ENCODE data around the gene CNNM1.

CNNM1 gene

GRCh38 chr10:99337311-99337811 lies 8.2 kb downstream of the CNNM1 start:
- FAIRE-seq (no peak), DNase-seq (ENCODE audit: insufficient read length, low spot score) (no peak)

GRCh38 chr10:99337901-99338300 lies 8.7 kb downstream of the CNNM1 start:
- DNase-seq (ENCODE audit: insufficient read length, low spot score) (no peak), FAIRE-seq (no peak)

- DNase-seq (ENCODE audit: insufficient read length, low spot score) (no peak), FAIRE-seq (no peak)
Observed at GRCh38 chr10:99339077-99339476, 9.9 kb downstream of the CNNM1 start.

DNA sequence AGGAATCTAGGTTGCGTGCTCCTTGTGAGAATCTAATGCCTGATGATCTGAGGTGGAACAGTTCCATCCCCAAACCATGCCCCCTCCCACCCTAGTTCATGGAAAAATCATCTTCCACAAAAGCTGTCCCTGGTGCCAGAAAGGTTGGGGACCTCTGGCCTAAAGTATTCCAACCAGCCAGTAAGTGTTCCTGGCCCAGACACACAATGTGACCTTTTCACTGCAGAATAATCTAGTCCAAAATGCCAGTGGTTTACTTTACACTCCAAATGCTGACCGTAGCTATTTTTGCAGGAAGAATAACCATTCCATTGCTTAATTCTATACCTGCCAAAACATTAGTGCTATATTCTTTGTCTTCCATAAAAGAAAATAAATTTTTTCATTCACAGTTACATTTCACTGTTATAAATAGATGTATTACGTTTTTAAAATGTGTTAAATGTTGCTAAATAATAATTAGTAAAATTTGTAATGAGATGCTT lies 10.4 kb downstream of the CNNM1 start:
- DNase-seq (ENCODE audit: insufficient read length, low spot score) (no peak), FAIRE-seq (no peak)

- FAIRE-seq (no peak), DNase-seq (ENCODE audit: insufficient read length, low spot score) (no peak)
Observed at GRCh38 chr10:99340650-99341049, 11.5 kb downstream of the CNNM1 start.

GRCh38 chr10:99341248-99341647 lies 12.1 kb downstream of the CNNM1 start:
- no peak for FAIRE-seq
- DNase-seq (ENCODE audit: insufficient read length, low spot score): no peak

GRCh38 chr10:99341860-99342490 lies 12.8 kb downstream of the CNNM1 start:
- DNase-seq (ENCODE audit: insufficient read length, low spot score): no peak
- FAIRE-seq: peak; percentile 21

GRCh38 chr10:99343262-99343661 lies 14.1 kb downstream of the CNNM1 start:
- no peak for FAIRE-seq
- no peak for DNase-seq (ENCODE audit: insufficient read length, low spot score)

DNA sequence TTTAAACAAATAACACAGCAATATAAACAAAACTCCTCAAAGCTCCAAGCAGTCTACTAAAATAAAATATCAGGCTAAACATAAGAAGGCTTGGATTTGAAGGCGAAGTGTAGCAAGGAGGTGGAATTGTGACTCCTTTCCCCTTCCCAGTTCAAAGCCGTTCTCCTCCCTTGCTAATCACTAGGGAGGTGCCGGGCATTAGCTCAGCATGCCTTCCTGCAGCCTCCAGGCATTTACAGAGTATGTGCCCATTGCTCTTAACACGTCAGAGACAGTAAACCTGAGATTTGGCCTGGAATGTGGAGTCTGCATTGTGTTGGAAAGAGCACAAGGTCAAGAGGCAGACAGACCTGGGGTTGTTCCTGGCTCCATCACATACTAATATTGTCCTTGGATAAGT lies 15.6 kb downstream of the CNNM1 start:
- DNase-seq (ENCODE audit: insufficient read length, low spot score) (no peak), FAIRE-seq (no peak)

DNA sequence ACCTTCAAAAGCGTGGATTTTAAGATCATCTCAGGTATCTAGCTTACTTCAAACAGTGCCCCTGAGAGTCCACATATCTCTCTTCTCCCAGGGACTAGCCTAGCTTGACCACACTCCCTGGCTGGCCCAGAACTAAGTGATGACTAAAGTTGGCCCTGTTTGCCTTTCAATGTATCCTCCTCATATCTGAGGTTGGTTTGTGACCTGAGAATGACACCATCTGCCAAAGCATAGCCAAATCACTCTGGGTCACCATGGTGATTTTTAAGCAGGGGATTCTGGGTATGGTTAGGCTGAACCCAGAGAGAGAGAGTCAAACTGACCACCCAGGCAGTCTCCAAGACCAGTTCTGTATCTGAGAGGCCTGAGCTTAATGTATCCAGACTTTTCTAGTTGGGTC lies 16.2 kb downstream of the CNNM1 start:
- FAIRE-seq: no peak

DNA sequence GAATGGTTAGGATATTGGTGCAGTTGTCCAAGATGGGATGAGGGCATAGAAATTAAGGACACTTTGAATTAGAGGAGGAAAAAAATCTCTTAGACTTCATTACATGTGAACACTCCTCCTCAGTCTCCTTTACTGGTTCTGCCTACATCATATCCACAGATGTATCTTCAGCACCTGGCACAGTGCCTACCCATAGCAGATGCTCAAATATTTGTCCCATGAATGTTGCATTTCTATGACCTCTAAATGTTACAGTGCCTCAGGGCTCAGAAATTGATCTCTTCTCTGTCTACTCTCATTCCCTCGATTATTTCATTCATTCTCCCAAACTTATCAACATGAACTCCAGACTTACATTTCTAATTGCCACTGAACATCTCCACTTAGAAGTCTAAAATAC lies 17.1 kb downstream of the CNNM1 start:
- FAIRE-seq (no peak), DNase-seq (ENCODE audit: insufficient read length, low spot score) (no peak)

More for the DNA sequence above, 16.2 kb downstream of the CNNM1 start:
- DNase-seq (ENCODE audit: insufficient read length, low spot score): no peak

- no peak for DNase-seq (ENCODE audit: insufficient read length, low spot score)
- no peak for FAIRE-seq
Observed at GRCh38 chr10:99347672-99348071, 18.5 kb downstream of the CNNM1 start.

- DNase-seq (ENCODE audit: insufficient read length, low spot score): no peak
- FAIRE-seq: no peak
Observed at GRCh38 chr10:99353182-99353581, 24.0 kb downstream of the CNNM1 start.

DNA sequence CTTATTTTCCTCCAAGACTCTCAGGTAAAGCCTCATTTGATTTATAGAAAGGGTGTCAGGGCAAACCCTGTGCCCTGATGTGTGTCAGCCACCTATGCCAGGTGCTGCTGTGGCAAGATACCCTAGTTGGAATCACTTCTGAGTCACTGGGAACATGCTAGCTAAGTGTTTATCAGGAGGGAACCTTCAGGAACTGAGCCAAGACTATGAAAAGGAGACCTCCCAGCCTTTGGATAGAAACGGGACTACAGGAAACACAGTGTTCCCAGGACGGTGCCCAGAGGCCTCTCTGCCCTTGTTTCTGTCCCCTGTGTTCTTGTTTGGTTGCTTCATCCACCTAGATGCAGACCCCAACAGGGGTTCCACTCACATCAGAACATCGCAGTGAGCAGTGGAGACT lies 28.5 kb downstream of the CNNM1 start:
- FAIRE-seq: no peak
- no peak for DNase-seq (ENCODE audit: insufficient read length, low spot score)

DNA sequence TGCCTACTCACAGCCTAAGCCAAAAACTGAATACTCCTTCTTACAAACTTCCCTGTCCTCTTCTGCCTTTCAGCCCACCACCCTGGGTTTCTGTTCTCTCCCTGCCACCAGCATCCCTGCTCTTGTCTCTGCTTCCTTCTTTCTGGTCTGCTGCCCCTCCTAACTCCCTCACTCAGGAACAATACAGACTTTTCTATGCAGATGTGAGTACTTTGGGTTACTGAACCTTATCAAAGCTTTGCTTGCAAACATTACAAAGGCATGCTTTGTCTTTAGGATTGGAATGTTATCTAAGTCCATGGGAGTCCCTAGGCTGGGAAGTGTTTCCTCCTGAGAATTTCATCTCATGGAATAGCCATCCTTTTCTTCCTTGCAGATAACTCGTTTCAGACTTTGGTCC lies 28.9 kb downstream of the CNNM1 start:
- no peak for FAIRE-seq
- DNase-seq (ENCODE audit: insufficient read length, low spot score): no peak

DNA sequence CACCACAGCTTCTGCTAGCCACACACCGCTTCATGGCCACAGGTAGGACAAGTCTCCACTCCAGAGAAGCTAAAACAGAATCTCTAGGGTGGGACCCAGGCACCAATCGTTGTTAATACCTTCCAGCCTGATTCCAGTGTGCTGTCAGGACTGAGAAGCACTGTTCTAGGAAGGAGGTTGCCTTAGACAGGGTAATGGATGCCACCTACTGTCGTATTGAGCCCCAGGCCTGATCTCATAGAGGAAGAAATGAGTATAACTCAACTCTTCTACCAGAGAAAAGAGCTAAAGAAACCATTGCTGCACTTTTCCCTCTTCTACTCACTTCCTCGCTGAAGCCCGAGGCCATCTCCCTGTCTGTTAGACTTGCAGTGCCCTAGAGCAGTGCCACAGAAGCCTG lies 31.8 kb downstream of the CNNM1 start:
- FAIRE-seq: no peak
- DNase-seq (ENCODE audit: insufficient read length, low spot score): no peak

GRCh38 chr10:99364125-99364524 lies 35.0 kb downstream of the CNNM1 start:
- DNase-seq (ENCODE audit: insufficient read length, low spot score) (no peak), FAIRE-seq (no peak)

DNA sequence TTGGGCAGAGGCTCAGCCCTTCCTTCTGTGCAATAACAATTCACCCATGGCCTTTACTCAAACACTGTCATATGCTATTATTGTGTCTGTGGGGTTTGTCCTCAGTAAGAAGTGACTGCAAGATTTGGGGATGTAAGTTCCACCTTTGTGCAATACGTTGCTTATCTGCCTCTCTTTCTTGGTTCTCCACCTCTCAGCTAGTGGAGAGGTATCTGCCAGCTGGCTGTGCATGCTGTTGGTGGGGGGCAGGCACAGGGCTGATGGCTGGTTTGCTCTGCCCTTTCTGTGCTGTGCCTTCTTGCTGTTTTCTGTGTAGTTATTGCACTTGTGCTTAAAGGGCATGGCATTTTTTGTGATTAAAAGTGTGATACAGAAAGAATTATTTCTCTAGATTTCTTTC lies 36.2 kb downstream of the CNNM1 start:
- FAIRE-seq (no peak), DNase-seq (ENCODE audit: insufficient read length, low spot score) (no peak)

- FAIRE-seq: no peak
- no peak for DNase-seq (ENCODE audit: insufficient read length, low spot score)
Observed at GRCh38 chr10:99365736-99366135, 36.6 kb downstream of the CNNM1 start.

GRCh38 chr10:99366666-99367065 lies 37.5 kb downstream of the CNNM1 start:
- DNase-seq (ENCODE audit: insufficient read length, low spot score): no peak
- no peak for FAIRE-seq

DNA sequence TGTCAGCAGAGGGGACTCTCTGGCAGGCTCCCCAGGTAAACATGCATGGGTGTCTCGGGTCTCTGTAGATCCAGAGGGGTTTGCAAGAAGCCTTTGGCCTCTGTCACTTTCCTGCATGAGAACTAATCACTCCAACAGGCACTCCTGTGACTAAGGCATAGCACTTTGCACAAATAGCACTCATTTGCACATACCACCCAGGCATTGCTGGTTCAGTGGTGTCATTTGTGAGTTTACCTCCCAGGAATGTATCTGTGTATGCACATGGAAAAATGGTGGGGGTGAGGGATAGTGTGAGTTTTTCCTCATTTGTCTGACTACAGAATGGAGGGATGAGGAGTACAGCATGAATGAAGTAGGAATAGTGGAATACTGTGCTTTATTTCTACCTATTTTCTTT lies 39.5 kb downstream of the CNNM1 start:
- FAIRE-seq (no peak), DNase-seq (ENCODE audit: insufficient read length, low spot score) (no peak)

DNA sequence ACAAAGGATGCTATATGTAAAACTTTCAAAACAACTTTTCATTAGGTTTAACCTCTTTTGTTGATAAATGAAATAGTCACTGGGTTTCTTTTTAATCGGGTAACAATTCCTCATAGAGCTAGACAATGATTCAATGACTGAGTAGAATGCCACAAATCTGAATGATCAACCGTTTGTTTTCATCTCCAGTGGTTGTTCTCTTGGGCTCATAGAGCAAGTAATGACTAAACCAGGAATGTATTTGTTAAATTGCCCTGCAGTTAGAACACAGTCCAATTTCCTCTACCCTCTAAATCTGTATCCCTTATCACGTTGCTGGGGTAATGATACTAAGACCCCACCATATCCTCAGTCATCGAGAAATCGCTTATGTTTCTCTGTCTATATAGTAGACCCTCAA lies 40.0 kb downstream of the CNNM1 start:
- FAIRE-seq: no peak
- DNase-seq (ENCODE audit: insufficient read length, low spot score): no peak

GRCh38 chr10:99369551-99369950 lies 40.4 kb downstream of the CNNM1 start:
- no peak for DNase-seq (ENCODE audit: insufficient read length, low spot score)
- no peak for FAIRE-seq

All from GM19239 (cell line).